HG02852 (cell line): ENCODE results near the gene GPR137B.
"Not testable (repeated sequence)": the region's sequence is repeated elsewhere in the genome, so short reads cannot be mapped to it uniquely, and the experiment has no call there.

Source experiments
- ATAC-seq: cut with Tn5 transposase; IDR thresholded peaks from one replicate; pipeline ENCODE4 v1.9.1; 2021; ENCODE audit warnings: mild to moderate bottlenecking, moderate library complexity; ENCODE audit not compliant: unreplicated experiment

Gene GPR137B, protein sequence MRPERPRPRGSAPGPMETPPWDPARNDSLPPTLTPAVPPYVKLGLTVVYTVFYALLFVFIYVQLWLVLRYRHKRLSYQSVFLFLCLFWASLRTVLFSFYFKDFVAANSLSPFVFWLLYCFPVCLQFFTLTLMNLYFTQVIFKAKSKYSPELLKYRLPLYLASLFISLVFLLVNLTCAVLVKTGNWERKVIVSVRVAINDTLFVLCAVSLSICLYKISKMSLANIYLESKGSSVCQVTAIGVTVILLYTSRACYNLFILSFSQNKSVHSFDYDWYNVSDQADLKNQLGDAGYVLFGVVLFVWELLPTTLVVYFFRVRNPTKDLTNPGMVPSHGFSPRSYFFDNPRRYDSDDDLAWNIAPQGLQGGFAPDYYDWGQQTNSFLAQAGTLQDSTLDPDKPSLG

GRCh38 chr1:236142253-236143103 lies at the start of gene GPR137B:
TSS of gene GPR137B (plus strand) at chr1:236142539. CDS start at chr1:236142623, 84 bp downstream.
- peak; percentile 60 for ATAC-seq

GRCh38 chr1:236092899-236093298 lies 49.4 kb upstream of the GPR137B start:
- ATAC-seq: no peak

GRCh38 chr1:236095705-236096520 lies 46.4 kb upstream of the GPR137B start:
- no peak for ATAC-seq

- ATAC-seq: not testable (repeated sequence)
Observed at GRCh38 chr1:236096660-236097482, 45.5 kb upstream of the GPR137B start.

- no peak for ATAC-seq
Observed at GRCh38 chr1:236098267-236098666, 44.1 kb upstream of the GPR137B start.

DNA sequence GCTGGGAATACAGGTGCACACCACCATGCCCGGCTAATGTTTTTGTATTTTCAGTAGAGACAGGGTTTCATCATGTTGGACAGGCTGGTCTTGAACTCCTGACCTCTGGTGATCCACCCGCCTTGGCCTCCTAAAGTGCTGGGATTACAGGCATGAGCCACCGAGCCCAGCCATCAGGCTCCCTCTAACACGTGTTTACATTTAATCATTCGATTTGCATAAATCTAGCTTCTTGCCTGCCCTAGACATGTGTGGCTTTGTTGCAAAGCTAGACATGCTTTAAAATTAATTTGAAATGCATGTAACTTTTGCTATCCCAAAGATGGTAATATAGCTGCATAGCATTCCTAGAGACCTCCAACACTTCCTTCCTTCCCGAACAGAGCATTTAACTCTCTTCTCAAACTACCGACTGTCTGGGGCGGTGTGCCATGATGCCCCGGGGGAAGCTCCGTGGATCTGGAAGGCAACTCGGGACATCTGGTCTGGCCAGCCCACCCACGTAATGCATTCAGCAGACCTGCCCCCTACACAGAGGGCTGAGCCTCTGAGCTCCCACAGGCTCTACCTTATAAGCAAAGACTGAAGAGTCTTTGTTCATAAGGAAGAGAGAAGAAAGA lies 42.9 kb upstream of the GPR137B start:
- no peak for ATAC-seq

DNA sequence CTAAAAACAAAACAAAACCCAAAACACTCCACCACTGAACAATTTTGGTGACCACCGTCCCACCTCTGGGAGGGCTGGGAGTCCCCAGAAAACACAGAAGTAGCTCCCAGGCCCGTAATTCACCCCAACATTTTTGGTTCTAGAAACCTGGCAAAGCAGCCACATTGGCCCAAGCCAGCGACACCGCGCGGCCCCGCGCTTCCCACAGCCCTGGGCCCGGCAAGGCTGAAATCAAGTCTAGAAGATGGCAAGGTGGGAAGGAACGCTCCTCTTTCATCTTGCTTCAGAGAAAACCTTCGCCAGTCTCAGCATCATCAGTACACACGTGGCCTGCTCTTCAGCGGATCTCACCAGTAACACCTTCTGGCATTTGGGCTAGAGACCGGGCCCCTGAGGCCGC lies 41.5 kb upstream of the GPR137B start:
- ATAC-seq: no peak

DNA sequence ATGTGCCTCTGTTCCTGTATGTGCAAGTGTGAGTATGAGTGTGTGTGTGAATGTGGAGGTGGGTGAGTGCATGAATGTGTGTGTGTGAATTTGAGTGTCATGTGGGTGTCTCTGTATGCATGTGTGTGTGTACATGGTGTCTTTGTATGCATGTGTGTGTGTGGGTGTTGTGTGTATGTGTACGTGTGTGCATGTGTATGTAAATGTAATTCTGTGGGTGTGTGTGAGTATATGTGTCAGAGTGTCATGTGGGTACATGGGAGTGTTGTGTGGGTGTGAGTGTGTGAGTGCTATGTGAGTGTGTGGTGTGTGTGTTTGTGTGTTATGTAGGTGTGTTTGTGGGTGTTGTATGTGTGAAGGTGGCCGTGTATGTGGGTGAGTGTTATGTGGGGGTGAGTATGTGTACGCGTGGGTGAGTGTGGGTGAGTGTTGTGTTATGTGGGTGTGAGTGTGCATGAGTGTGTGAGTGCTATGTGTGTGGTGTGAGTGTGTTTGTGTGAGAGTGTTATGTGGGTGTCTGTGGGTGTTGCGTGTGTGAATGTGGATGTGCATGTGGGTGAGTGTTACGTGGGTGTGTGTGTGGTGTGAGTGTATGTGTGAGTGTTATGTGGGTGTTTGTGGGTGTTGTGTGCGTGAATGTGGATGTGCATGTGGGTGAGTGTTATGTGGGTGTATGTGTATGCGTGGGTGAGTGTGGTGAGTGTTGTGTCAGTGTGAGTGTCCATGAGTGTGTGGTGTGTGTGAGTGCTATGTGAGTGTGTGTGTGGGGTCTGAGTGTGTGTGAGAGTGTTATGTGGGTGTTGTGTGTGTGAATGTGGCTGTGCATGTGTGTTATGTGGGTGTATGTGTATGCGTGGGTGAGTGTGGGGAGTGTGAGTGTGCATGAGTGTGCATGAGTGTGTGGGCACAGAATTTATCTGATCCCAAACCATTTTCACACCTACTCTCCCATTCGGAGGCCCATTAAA lies 40.8 kb upstream of the GPR137B start:
- ATAC-seq: no peak

- ATAC-seq: no peak
Observed at GRCh38 chr1:236102611-236103010, 39.7 kb upstream of the GPR137B start.

DNA sequence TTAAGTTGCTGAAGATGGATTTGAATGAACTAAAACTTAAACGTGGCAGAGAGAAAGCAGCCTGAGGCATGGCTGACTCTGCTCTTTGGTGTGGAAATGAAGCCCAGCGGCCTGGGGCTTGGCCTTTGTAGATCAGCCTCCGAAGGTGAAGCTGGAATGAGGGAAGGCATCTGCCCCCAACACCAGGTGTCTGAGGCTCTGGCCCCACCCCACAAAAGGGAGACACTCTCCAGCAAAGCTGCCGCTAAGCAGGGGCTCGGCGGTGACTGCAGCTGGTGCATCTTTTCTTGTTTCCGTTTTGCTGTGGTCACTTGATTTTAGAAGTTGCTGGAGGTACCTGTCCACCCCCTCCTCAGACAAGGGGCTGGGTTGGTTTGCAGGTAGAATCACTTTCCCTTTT lies 39.3 kb upstream of the GPR137B start:
- ATAC-seq: no peak

DNA sequence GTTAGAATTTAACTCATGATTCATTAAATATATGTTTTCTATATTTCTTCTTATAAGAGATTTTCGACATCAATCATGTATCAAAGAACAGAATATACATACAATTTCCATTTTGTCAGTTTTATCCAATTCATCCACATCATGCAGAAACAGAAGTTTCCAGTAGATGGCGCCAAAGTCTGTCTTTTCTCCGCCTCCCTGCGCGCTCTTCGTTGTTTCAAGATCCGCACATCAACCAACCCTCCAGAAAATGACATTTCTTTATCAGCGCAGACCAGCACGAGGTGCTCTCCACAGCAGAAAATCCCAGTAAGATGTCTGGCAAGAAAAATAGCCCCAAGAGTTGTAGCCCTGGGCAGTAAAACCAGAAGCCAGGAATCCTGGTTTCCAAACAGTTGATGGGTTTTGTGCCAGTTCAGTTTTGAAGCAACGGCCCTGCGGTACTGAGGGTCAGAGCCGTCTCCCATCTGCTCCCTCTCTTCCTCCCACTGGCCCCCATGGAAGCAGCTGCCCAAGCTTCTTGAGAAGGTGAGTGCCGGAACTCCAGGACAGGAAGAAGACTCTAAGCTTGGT lies 38.6 kb upstream of the GPR137B start:
- ATAC-seq: no peak

DNA sequence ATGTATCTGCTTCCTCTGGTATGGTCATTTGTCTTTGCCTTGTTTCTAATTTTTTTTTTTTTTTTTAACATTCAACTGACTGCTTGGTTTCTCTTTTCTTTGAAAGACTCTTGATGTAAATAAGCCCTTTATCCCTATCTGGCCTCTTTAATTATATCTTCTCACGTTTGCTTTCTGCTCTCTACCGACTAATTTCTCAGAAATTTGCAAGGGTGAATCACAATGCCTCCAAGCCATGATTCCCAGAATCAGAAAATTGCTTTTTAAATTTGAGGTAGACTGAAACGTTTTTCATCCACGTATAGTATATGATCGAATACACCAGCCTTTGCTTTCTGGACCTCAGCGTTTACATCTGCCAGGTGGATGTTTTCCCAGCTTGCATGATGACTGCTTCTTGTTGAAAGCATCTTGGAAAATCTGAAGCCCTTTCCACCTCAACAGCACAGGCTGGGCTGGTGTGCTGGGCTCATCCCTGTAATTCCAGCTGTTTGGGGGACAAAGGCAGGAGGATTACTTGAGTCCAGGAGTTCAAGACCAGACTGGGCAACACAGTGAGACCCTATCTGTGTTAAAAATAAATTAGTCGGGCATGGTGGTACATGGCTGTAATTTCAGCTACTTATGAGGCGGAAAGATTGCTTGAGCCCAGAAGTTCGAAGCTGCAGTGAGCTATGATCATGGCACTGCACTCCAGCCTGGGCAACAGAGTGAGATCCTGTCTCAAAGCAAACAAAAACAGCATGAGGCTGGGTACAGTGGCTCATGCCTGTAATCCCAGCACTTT lies 35.0 kb upstream of the GPR137B start:
- no peak for ATAC-seq

DNA sequence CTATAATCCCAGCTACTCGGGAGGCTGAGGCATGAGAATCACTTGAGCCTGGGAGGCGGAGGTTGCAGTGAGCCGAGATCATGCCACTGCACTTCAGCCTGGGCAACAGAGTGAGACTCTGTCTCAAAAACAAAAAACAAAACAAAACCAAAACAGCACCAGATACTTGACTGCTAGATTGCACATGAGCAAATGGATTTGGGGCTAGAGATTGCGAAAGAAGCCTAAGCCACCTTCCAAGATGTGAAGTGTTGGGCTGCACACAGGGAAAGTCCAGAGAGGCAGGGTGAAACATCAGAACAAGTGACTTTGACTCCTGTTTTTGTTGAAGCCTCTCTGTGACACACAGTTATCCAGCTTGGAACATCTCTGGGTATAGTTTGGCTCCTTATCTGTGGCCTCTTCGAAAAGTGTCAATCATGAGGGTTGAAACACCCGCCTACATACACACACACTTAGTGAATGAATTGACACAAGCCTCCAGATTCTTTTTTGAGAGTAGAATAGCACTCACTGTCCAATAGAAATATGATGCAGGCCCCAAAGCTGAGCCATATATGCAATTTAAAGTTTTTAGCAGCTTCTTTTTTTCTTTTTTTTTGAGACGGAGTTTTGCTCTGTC lies 34.2 kb upstream of the GPR137B start:
- no peak for ATAC-seq

DNA sequence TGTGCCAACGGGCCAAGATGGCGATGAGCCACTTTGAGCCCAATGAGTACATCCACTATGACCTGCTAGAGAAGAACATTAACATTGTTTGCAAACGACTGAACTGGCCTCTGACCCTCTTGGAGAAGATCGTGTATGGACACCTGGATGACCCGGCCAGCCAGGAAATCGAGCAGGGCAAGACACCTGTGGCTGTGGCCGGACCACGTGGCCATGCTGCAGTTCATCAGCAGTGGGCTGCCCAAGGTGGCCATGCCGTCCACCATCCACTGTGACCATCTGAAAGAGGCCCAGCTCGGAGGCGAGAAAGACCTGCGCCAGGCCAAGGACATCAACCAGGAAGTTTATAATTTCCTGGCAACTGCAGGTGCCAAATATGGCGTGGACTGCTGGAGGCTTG lies 32.2 kb upstream of the GPR137B start:
- ATAC-seq: no peak

DNA sequence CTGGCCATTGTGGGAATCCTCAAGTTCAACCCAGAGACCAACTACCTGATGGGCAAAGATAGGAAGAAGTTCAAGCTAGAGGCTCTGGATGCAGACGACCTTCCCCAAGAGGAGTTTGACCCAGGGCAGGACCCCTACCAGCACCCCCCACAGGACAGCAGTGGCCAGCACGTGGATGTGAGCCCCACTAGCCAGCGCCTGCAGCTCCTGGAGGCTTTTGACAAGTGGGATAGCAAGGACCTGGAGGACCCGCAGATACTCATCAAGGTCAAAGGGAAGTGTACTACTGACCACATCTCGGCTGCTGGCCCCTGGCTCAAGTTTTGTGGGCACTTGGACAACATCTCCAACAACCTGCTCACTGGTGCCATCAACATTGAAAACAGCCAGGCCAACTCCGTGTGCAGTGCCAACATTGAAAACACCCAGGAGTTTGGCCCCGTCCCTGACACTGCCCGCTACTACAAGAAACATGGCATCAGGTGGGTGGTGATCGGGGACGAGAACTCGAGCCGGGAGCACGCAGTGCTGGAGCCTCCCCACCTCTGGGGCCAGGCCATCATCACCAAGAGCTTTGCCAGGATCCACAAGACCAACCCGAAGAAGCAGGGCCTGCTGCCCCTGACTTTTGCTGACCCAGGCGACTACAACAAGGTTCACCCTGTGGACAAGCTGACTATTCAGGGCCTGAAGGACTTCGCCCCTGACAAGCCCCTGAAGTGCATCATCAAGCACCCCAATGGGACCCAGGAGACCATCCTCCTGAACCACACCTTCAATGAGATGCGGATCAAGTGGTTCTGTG lies 30.6 kb upstream of the GPR137B start:
- no peak for ATAC-seq

DNA sequence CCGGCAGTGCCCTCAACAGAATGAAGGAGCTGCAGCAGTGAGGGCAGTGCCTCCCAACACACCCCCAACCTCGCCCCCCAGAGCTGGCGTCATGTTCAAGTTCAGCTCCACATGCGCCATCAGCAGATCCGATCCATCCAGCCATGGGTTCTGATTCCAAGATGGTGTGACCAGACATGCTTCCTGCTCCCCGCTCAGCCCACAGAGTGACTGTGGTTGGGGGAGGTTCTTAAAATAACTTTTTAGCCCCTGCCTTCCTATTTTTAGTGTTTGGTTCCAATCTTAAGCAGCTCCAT lies 30.1 kb upstream of the GPR137B start:
- ATAC-seq: no peak
